Measurements from ENCODE around the gene KCNN2.

Gene KCNN2

GRCh38 chr5:114390431-114390830 lies 28.6 kb downstream of the KCNN2 start:
- ChIA-PET POLR2A (no interaction called here), CTCF (no interaction called here)
- TF ChIP-seq FEZF1 (tag by site-specific recombination; IDR thresholded peaks at IDR 0.05) = no peak
- TF ChIP-seq ZBTB26 (tag by site-specific recombination; optimal IDR thresholded peaks at IDR 0.05) = no peak
- TF ChIP-seq ZBTB20 (tag by site-specific recombination; IDR thresholded peaks at IDR 0.05) = no peak
- TF ChIP-seq ZNF366 (tag by site-specific recombination; conservative IDR thresholded peaks at IDR 0.05) = no peak
- TF ChIP-seq ZNF585B (tag by site-specific recombination; IDR thresholded peaks at IDR 0.05) = no peak
- TF ChIP-seq, protein P1, sequence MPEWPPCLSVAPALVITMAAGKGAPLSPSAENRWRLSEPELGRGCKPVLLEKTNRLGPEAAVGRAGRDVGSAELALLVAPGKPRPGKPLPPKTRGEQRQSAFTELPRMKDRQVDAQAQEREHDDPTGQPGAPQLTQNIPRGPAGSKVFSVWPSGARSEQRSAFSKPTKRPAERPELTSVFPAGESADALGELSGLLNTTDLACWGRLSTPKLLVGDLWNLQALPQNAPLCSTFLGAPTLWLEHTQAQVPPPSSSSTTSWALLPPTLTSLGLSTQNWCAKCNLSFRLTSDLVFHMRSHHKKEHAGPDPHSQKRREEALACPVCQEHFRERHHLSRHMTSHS (tag by site-specific recombination; IDR thresholded peaks at IDR 0.05) = no peak
- TF ChIP-seq ZNF335 (tag by site-specific recombination; conservative IDR thresholded peaks at IDR 0.05) = no peak
- Histone ChIP-seq H3K4me1 (ENCODE audit: control insufficient read depth, insufficient read depth, low read length) (no peaks in the 10 kb centered on the region), H3K27ac (ENCODE audit: extremely low read depth, low read depth, low read length) (no peak overlapping the region), H3K4me3 (ENCODE audit: low read depth, low read length) (no peak overlapping the region), H3K36me3 (ENCODE audit: control insufficient read depth in 2 of 2, insufficient read depth in 1 of 2, low read length in 2 of 2) (no peaks in the 10 kb centered on the region), H3K9me3 (ENCODE audit: control insufficient read depth, insufficient read depth, low read depth, low read length) (no peaks in the 10 kb centered on the region)

DNA sequence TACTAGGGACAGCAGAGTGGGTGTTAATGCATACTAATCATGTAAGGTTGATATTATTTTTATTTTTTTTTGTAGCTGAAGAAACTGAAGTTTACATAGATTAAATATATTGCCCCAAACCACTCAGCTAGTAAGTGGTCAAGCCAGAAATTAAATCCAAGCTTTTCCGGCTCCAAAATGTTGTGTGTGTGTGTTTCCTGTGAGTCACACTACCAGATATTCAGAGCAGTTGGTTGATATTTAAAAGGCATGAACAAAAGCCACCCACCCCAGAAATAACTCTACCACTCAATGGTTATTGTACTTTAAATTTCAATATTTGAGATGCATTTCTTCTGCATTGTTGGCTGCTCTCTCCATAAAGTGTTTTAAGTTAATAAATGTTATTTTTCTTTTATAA lies 29.5 kb downstream of the KCNN2 start:
- CTCF ChIA-PET = no interaction called here
- no peaks in the 10 kb centered on the region for H3K36me3 ChIP-seq (ENCODE audit: control insufficient read depth in 2 of 2, insufficient read depth in 1 of 2, low read length in 2 of 2)
- TF ChIP-seq ZNF23 (tag by site-specific recombination; IDR thresholded peaks at IDR 0.05; ENCODE audit: borderline replicate concordance) (no peak), ZNF114 (tag by site-specific recombination; IDR thresholded peaks at IDR 0.05) (no peak), ZFP3 (tag by site-specific recombination; IDR thresholded peaks at IDR 0.05; ENCODE audit: low read depth) (no peak), ZNF292 (tag by site-specific recombination; IDR thresholded peaks at IDR 0.05; ENCODE audit: borderline replicate concordance, low read depth) (no peak), ZNF785 (tag by site-specific recombination; IDR thresholded peaks at IDR 0.05) (no peak), ZNF350 (tag by site-specific recombination; IDR thresholded peaks at IDR 0.05) (no peak), ZNF133 (tag by site-specific recombination; IDR thresholded peaks at IDR 0.05) (no peak), ZNF37A (tag by site-specific recombination; IDR thresholded peaks at IDR 0.05) (no peak), ZNF549 (tag by site-specific recombination; IDR thresholded peaks at IDR 0.05) (no peak), OVOL3 (tag by site-specific recombination; IDR thresholded peaks at IDR 0.05) (no peak), ZNF792 (tag by site-specific recombination; IDR thresholded peaks at IDR 0.05) (no peak)
- TF ChIP-seq, protein P2, sequence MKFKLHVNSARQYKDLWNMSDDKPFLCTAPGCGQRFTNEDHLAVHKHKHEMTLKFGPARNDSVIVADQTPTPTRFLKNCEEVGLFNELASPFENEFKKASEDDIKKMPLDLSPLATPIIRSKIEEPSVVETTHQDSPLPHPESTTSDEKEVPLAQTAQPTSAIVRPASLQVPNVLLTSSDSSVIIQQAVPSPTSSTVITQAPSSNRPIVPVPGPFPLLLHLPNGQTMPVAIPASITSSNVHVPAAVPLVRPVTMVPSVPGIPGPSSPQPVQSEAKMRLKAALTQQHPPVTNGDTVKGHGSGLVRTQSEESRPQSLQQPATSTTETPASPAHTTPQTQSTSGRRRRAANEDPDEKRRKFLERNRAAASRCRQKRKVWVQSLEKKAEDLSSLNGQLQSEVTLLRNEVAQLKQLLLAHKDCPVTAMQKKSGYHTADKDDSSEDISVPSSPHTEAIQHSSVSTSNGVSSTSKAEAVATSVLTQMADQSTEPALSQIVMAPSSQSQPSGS (tag by site-specific recombination; IDR thresholded peaks at IDR 0.05; ENCODE audit: low read depth) = no peak
- no peaks in the 10 kb centered on the region for H3K4me1 ChIP-seq (ENCODE audit: control insufficient read depth, insufficient read depth, low read length)
- POLR2A ChIA-PET = no interaction called here
- H3K9me3 ChIP-seq (ENCODE audit: control insufficient read depth, insufficient read depth, low read depth, low read length) = no peaks in the 10 kb centered on the region
- H3K4me3 ChIP-seq (ENCODE audit: low read depth, low read length) = no peak overlapping the region
- H3K27ac ChIP-seq (ENCODE audit: extremely low read depth, low read depth, low read length) = no peak overlapping the region

DNA sequence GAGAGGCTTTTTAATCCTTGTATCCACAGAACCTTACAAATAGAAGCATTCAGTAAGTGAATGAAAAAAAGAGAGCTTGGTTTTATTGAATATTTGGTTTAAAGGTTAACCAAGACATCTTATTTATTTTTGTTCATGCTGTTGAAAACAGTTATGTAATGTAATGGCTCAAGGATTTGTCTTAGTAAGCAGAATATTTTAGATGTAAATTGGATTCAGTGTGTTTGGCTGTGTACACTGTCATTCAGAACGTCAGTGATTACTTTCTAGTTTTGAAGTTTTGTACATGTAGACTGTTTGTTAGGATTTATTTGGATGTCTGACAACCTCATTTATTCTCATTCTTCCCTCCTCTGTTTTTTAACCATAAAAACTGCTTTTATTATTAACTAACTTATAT lies 31.3 kb downstream of the KCNN2 start:
- ChIA-PET CTCF (no interaction called here), POLR2A (no interaction called here)
- no peaks in the 10 kb centered on the region for H3K36me3 ChIP-seq (ENCODE audit: control insufficient read depth in 2 of 2, insufficient read depth in 1 of 2, low read length in 2 of 2)
- no peaks in the 10 kb centered on the region for H3K9me3 ChIP-seq (ENCODE audit: control insufficient read depth, insufficient read depth, low read depth, low read length)
- no peaks in the 10 kb centered on the region for H3K4me1 ChIP-seq (ENCODE audit: control insufficient read depth, insufficient read depth, low read length)
- H3K27ac ChIP-seq (ENCODE audit: extremely low read depth, low read depth, low read length) = no peak overlapping the region
- no peak overlapping the region for H3K4me3 ChIP-seq (ENCODE audit: low read depth, low read length)
- TF ChIP-seq GLIS1 (tag by site-specific recombination; IDR thresholded peaks at IDR 0.05) = no peak
- no peak for TF ChIP-seq ZNF529 (tag by site-specific recombination; IDR thresholded peaks at IDR 0.05; ENCODE audit: insufficient replicate concordance)
- no peak for TF ChIP-seq KLF10 (tag by site-specific recombination; IDR thresholded peaks at IDR 0.05)
- TF ChIP-seq SP2 (tag by site-specific recombination; IDR thresholded peaks at IDR 0.05) = no peak
- TF ChIP-seq HOXD13 (CRISPR knock-in tag; IDR thresholded peaks at IDR 0.05; ENCODE audit: borderline replicate concordance) = no peak
- no peak for TF ChIP-seq ZBTB10 (tag by site-specific recombination; IDR thresholded peaks at IDR 0.05)
- no peak for TF ChIP-seq ZNF416 (tag by site-specific recombination; IDR thresholded peaks at IDR 0.05)
- no peak for TF ChIP-seq ZNF37A (tag by site-specific recombination; IDR thresholded peaks at IDR 0.05)
- no peak for TF ChIP-seq ZNF202 (tag by site-specific recombination; IDR thresholded peaks at IDR 0.05; ENCODE audit: borderline replicate concordance)
